Mesendoderm (in vitro differentiated cells): ENCODE measurements around the gene FANCC.

ENCODE experiments used
- DNase-seq: peaks from one replicate; pipeline ENCODE4 v3.0.0; 2013
- H2AK5ac ChIP-seq: 2 replicates; pipeline ENCODE4 v1.6.1; 2013; ENCODE audit warnings: low read length, inconsistent platforms
- H2BK120ac ChIP-seq: 2 replicates; pipeline ENCODE4 v1.6.1; 2013; ENCODE audit warnings: low read depth, mild to moderate bottlenecking, low read length, moderate library complexity, mixed read lengths
- H2BK15ac ChIP-seq: replicated peaks from 2 replicates; pipeline ENCODE4 v1.6.1; 2013; ENCODE audit warnings: low read depth, mild to moderate bottlenecking, moderate library complexity
- H2BK5ac ChIP-seq: 2 replicates; pipeline ENCODE4 v1.6.1; 2013; ENCODE audit warnings: low read length, inconsistent platforms
- H3K18ac ChIP-seq: 2 replicates; pipeline ENCODE4 v1.6.1; 2013; ENCODE audit warnings: mild to moderate bottlenecking, low read length, mixed read lengths
- H3K23ac ChIP-seq: one replicate; pipeline ENCODE4 v1.6.1; 2013; ENCODE audit warnings: low read length
- H3K27ac ChIP-seq: 2 replicates; pipeline ENCODE4 v1.5.1; 2013; ENCODE audit warnings: low read depth, mild to moderate bottlenecking, inconsistent platforms, low read length, moderate library complexity
- H3K27me3 ChIP-seq: 2 replicates; pipeline ENCODE4 v1.6.1; 2013; ENCODE audit warnings: low read length, control low read depth, mild to moderate bottlenecking, inconsistent platforms; ENCODE audit not compliant: insufficient read depth, poor library complexity
- H3K36me3 ChIP-seq: 2 replicates; pipeline ENCODE4 v1.6.1; 2013; ENCODE audit warnings: low read length, inconsistent platforms; ENCODE audit not compliant: control insufficient read depth, insufficient read depth
- H3K4ac ChIP-seq: one replicate; pipeline ENCODE4 v1.6.1; 2013; ENCODE audit warnings: low read depth, mild to moderate bottlenecking, low read length, moderate library complexity
- H3K4me1 ChIP-seq: 2 replicates; pipeline ENCODE4 v1.6.1; 2013; ENCODE audit warnings: low read depth, low read length, inconsistent platforms; ENCODE audit not compliant: control insufficient read depth
- H3K4me2 ChIP-seq: 2 replicates; pipeline ENCODE4 v1.6.1; 2013; ENCODE audit warnings: low read length
- H3K4me3 ChIP-seq: 2 replicates; pipeline ENCODE4 v1.5.1; 2013; ENCODE audit warnings: mild to moderate bottlenecking, low read length
- H3K56ac ChIP-seq: one replicate; pipeline ENCODE4 v1.6.1; 2013; ENCODE audit warnings: low read length
- H3K79me1 ChIP-seq: 2 replicates; pipeline ENCODE4 v1.6.1; 2013; ENCODE audit warnings: low read length, inconsistent platforms
- H3K79me2 ChIP-seq: 2 replicates; pipeline ENCODE4 v1.6.1; 2013; ENCODE audit warnings: mild to moderate bottlenecking, low read length; ENCODE audit not compliant: control insufficient read depth, insufficient read depth
- H3K9ac ChIP-seq: 2 replicates; pipeline ENCODE4 v1.6.1; 2013; ENCODE audit warnings: low read length, inconsistent platforms
- H4K5ac ChIP-seq: one replicate; pipeline ENCODE4 v1.6.1; 2013; ENCODE audit warnings: low read length
- H4K8ac ChIP-seq: one replicate; pipeline ENCODE4 v1.6.1; 2013; ENCODE audit warnings: low read depth, mild to moderate bottlenecking, control low read depth, low read length, moderate library complexity
- WGBS: extraction: QIAGEN DNeasy Blood & Tissue Kit; methylation state at CpG from one replicate; pipeline ENCODE4 v1.1.7; 2013; ENCODE audit warnings: low lambda C conversion rate, missing lambda C conversion rate; ENCODE audit not compliant: insufficient coverage; ENCODE audit errors: extremely low coverage; 5-methylcytosine and 5-hydroxymethylcytosine counted together

FANCC gene

GRCh38 chr9:95285307-95285706 is 32.2 kb downstream of the FANCC start:
- no peak for DNase-seq
- Histone ChIP-seq H3K56ac (no peak overlapping the region), H3K9ac (no peak overlapping the region), H2BK5ac (no peak overlapping the region), H2AK5ac (no peak overlapping the region), H3K4me3 (no peak overlapping the region), H2BK120ac (no peak overlapping the region), H3K27ac (no peak overlapping the region), H3K23ac (no peak overlapping the region), H3K36me3 (no peaks in the 10 kb centered on the region), H2BK15ac (no peak overlapping the region), H3K79me2 (peaks cover 2% of the 10 kb centered on the region), H3K79me1 (no peaks in the 10 kb centered on the region), H4K8ac (no peak overlapping the region), H3K4me1 (no peaks in the 10 kb centered on the region), H3K4me2 (no peak overlapping the region), H3K27me3 (no peaks in the 10 kb centered on the region), H3K18ac (no peak overlapping the region), H3K4ac (no peak overlapping the region), H4K5ac (no peak overlapping the region)
- no CpG with 5 or more reads among the region's 1 CpG for WGBS

GRCh38 chr9:95284162-95285080 is 33.1 kb downstream of the FANCC start:
- Histone ChIP-seq H3K56ac (no peak overlapping the region), H3K27ac (no peak overlapping the region), H3K9ac (no peak overlapping the region), H3K4me2 (no peak overlapping the region), H3K4ac (no peak overlapping the region), H3K79me1 (no peaks in the 10 kb centered on the region), H2BK15ac (no peak overlapping the region), H2AK5ac (no peak overlapping the region), H3K18ac (no peak overlapping the region), H3K36me3 (no peaks in the 10 kb centered on the region), H3K4me1 (no peaks in the 10 kb centered on the region), H2BK120ac (no peak overlapping the region), H3K79me2 (peaks cover 2% of the 10 kb centered on the region), H3K23ac (no peak overlapping the region), H3K4me3 (no peak overlapping the region), H3K27me3 (no peaks in the 10 kb centered on the region), H4K5ac (no peak overlapping the region), H4K8ac (no peak overlapping the region), H2BK5ac (no peak overlapping the region)
- no CpG with 5 or more reads among the region's 9 CpGs for WGBS
- no peak for DNase-seq

- H3K9ac ChIP-seq = no peak overlapping the region
- H3K27ac ChIP-seq = no peak overlapping the region
- H4K8ac ChIP-seq = no peak overlapping the region
- H3K56ac ChIP-seq = no peak overlapping the region
- H3K79me2 ChIP-seq = peaks cover under 1% of the 10 kb centered on the region
- no peak overlapping the region for H2BK15ac ChIP-seq
- H3K18ac ChIP-seq = no peak overlapping the region
- H2BK120ac ChIP-seq = no peak overlapping the region
- no peak overlapping the region for H3K23ac ChIP-seq
- H4K5ac ChIP-seq = no peak overlapping the region
- no peak overlapping the region for H2BK5ac ChIP-seq
- H3K79me1 ChIP-seq = no peaks in the 10 kb centered on the region
- H3K4ac ChIP-seq = no peak overlapping the region
- no peak overlapping the region for H2AK5ac ChIP-seq
- no peak overlapping the region for H3K4me3 ChIP-seq
- no peaks in the 10 kb centered on the region for H3K27me3 ChIP-seq
- H3K36me3 ChIP-seq = no peaks in the 10 kb centered on the region
- no CpG with 5 or more reads among the region's 2 CpGs for WGBS
- no peak for DNase-seq
- H3K4me2 ChIP-seq = no peak overlapping the region
- no peaks in the 10 kb centered on the region for H3K4me1 ChIP-seq
These were observed 33.8 kb downstream of the FANCC start for GRCh38 chr9:95283673-95284072.

- H3K79me2 ChIP-seq = no peaks in the 10 kb centered on the region
- H3K18ac ChIP-seq = no peak overlapping the region
- H2BK5ac ChIP-seq = no peak overlapping the region
- no peak overlapping the region for H4K5ac ChIP-seq
- H3K36me3 ChIP-seq = no peaks in the 10 kb centered on the region
- no peak overlapping the region for H3K4me2 ChIP-seq
- H3K56ac ChIP-seq = no peak overlapping the region
- H2AK5ac ChIP-seq = no peak overlapping the region
- no peak for DNase-seq
- H4K8ac ChIP-seq = no peak overlapping the region
- H3K79me1 ChIP-seq = no peaks in the 10 kb centered on the region
- no peaks in the 10 kb centered on the region for H3K4me1 ChIP-seq
- H3K4ac ChIP-seq = no peak overlapping the region
- H3K4me3 ChIP-seq = no peak overlapping the region
- no peak overlapping the region for H2BK15ac ChIP-seq
- H3K27me3 ChIP-seq = no peaks in the 10 kb centered on the region
- H3K23ac ChIP-seq = no peak overlapping the region
- H2BK120ac ChIP-seq = no peak overlapping the region
- H3K9ac ChIP-seq = no peak overlapping the region
- H3K27ac ChIP-seq = no peak overlapping the region
These were observed 35.2 kb downstream of the FANCC start for GRCh38 chr9:95282332-95282731.

DNA sequence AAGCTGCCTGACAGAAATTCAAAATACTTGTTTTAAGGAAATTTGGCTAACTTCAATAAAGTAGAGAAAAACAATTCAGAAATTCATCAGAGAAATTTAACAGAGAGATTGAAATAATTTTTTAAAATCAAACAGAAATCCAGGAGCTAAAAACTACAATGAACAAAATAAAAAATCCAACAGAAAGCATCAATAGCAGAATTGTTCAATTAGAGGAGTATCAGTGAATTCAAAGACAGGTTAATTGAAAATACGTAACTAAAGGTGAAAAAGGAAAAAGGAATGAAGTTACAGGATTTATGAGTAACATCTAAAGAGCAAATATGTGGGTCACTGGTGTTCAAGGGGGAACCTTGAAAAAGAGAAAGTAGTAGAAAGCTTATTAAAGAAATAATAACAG is 36.8 kb downstream of the FANCC start:
- Histone ChIP-seq H3K79me2 (no peaks in the 10 kb centered on the region), H2BK5ac (no peak overlapping the region), H3K4me2 (no peak overlapping the region), H3K4me3 (no peak overlapping the region), H3K18ac (no peak overlapping the region), H2BK120ac (no peak overlapping the region), H3K79me1 (no peaks in the 10 kb centered on the region), H2AK5ac (no peak overlapping the region), H4K8ac (no peak overlapping the region), H3K56ac (no peak overlapping the region), H3K36me3 (no peaks in the 10 kb centered on the region), H3K4me1 (no peaks in the 10 kb centered on the region), H3K23ac (no peak overlapping the region), H3K27me3 (no peaks in the 10 kb centered on the region), H3K27ac (no peak overlapping the region), H2BK15ac (no peak overlapping the region), H3K4ac (no peak overlapping the region), H3K9ac (no peak overlapping the region), H4K5ac (no peak overlapping the region)
- no CpG with 5 or more reads among the region's 1 CpG for WGBS
- DNase-seq = no peak

DNA sequence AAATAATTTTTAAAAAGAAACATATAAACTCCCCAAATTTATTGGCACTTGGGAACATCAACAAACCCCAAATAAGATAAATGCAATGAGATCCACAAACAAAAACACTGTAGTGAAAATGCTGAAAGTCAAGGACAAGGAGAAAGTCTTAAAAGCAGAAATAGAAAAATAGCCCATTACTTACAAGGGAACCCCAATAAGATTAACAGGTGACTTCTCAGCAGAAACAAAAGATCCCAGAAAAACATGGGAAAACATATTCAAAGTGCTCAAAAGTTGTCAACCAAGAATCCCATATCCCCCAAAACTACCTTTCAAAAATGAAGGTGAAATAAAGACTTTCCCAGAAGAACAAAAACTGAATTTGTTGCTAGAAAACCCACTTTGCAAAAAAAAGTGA is 40.0 kb downstream of the FANCC start:
- no peaks in the 10 kb centered on the region for H3K36me3 ChIP-seq
- no peak overlapping the region for H3K56ac ChIP-seq
- no peaks in the 10 kb centered on the region for H3K4me1 ChIP-seq
- H3K27ac ChIP-seq = no peak overlapping the region
- no peak overlapping the region for H2BK5ac ChIP-seq
- no peak overlapping the region for H3K4ac ChIP-seq
- no peak overlapping the region for H3K9ac ChIP-seq
- H2AK5ac ChIP-seq = no peak overlapping the region
- H2BK15ac ChIP-seq = no peak overlapping the region
- no peak overlapping the region for H3K23ac ChIP-seq
- no peak overlapping the region for H3K18ac ChIP-seq
- H3K4me3 ChIP-seq = no peak overlapping the region
- H3K79me2 ChIP-seq = no peaks in the 10 kb centered on the region
- no peak overlapping the region for H4K8ac ChIP-seq
- H4K5ac ChIP-seq = no peak overlapping the region
- H3K79me1 ChIP-seq = no peaks in the 10 kb centered on the region
- no peaks in the 10 kb centered on the region for H3K27me3 ChIP-seq
- no peak overlapping the region for H2BK120ac ChIP-seq
- no peak for DNase-seq
- H3K4me2 ChIP-seq = no peak overlapping the region
